Measurements from ENCODE around the gene YY1.
"Not testable (repeated sequence)": the region's sequence is repeated elsewhere in the genome, so short reads cannot be mapped to it uniquely, and the experiment has no call there.

YY1 gene

GRCh38 chr14:100281286-100282082, 42.5 kb downstream of the YY1 start:
- TF ChIP-seq, protein P1, sequence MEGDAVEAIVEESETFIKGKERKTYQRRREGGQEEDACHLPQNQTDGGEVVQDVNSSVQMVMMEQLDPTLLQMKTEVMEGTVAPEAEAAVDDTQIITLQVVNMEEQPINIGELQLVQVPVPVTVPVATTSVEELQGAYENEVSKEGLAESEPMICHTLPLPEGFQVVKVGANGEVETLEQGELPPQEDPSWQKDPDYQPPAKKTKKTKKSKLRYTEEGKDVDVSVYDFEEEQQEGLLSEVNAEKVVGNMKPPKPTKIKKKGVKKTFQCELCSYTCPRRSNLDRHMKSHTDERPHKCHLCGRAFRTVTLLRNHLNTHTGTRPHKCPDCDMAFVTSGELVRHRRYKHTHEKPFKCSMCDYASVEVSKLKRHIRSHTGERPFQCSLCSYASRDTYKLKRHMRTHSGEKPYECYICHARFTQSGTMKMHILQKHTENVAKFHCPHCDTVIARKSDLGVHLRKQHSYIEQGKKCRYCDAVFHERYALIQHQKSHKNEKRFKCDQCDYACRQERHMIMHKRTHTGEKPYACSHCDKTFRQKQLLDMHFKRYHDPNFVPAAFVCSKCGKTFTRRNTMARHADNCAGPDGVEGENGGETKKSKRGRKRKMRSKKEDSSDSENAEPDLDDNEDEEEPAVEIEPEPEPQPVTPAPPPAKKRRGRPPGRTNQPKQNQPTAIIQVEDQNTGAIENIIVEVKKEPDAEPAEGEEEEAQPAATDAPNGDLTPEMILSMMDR (IDR thresholded peaks at IDR 0.05; ENCODE audit: insufficient read depth, low read length, poor library complexity, severe bottlenecking) = no peak
- peaks cover 8% of the 10 kb centered on the region for H3K36me3 ChIP-seq (ENCODE audit: control insufficient read depth, insufficient read depth, low read length)
- no peaks in the 10 kb centered on the region for H3K27me3 ChIP-seq (replicated peaks; ENCODE audit: control insufficient read depth, insufficient read depth, low read length)
- H3K4me3 ChIP-seq (replicated peaks; ENCODE audit: low read depth, low read length) = no peak overlapping the region
- DNase-seq (ENCODE audit: extremely low read depth, insufficient read length) = no peak

DNA sequence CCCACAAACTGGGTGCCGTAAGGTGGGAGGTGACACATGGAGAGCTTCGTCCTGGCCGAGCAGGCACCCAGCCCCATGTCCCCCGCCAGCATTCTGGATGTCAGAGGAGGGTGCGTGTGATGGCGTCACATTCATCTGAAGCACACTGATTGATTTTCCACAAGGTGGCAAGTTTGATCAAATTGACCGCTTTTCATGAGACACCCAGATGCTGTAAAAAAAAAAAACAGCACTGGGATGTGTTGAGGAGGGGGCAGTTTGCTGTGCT, 43.1 kb downstream of the YY1 start:
- Histone ChIP-seq H3K36me3 (ENCODE audit: control insufficient read depth, insufficient read depth, low read length) (peaks cover 7% of the 10 kb centered on the region), H3K4me3 (replicated peaks; ENCODE audit: low read depth, low read length) (no peak overlapping the region), H3K27me3 (replicated peaks; ENCODE audit: control insufficient read depth, insufficient read depth, low read length) (no peaks in the 10 kb centered on the region)
- TF ChIP-seq, protein P1 (IDR thresholded peaks at IDR 0.05; ENCODE audit: insufficient read depth, low read length, poor library complexity, severe bottlenecking) = no peak
- DNase-seq (ENCODE audit: extremely low read depth, insufficient read length) = no peak

DNA sequence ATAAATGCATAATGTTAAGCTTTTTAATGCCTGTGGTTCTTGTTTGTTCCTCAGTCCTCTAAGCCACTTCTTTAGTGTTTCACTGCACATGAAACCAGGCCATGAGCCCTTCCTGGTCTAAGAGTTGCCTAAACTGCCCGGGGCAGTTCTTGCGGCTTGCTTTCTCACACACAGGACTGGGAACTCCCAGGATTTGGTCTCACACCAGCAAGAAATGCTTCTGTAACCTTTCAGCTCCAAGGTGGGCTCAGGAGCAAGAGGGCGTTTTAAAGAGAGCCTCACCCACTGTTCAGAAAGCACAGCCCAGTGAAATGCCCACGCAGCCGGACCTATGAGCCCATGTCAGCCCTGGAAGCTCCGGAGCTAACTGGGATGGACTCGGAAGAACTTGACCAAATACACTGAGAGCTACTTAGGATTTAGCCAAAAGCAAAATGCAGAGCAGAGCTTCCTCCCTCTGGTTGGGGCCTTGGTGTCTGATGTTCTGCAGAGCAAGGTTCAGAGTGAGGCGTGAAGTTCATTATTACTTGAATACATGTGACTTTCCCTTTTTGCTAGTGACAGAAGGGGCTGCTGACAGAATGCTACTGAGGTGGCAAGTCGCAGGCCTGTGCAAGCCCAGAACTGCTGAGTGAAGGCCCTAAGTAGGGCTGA, 43.9 kb downstream of the YY1 start:
- DNase-seq (ENCODE audit: extremely low read depth, insufficient read length) = no peak
- H3K36me3 ChIP-seq (ENCODE audit: control insufficient read depth, insufficient read depth, low read length) = peaks cover 5% of the 10 kb centered on the region

DNA sequence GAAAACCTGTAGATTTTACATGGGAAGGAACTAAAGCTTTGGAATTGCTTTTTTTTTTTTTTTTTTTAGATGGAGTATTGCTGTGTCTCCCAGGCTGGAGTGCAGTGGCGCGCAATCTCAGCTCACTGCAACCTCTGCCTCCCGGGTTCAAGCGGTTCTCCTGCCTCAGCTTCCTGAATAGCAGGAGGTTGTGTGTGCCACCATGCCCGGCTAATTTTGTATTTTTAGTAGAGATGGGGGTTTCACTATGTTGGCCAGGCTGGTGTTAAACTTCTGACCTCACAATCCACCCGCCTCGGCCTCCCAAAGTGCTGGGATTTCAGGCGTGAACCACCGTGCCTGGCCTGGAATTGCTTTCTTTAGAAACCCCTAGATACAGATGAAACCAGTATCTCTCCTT, 44.5 kb downstream of the YY1 start:
- DNase-seq (ENCODE audit: extremely low read depth, insufficient read length); H3K36me3 ChIP-seq (ENCODE audit: control insufficient read depth, insufficient read depth, low read length); H3K27me3 ChIP-seq (replicated peaks; ENCODE audit: control insufficient read depth, insufficient read depth, low read length); H3K4me3 ChIP-seq (replicated peaks; ENCODE audit: low read depth, low read length): not testable (repeated sequence)

More for the DNA sequence above, 43.9 kb downstream of the YY1 start:
- Histone ChIP-seq H3K27me3 (replicated peaks; ENCODE audit: control insufficient read depth, insufficient read depth, low read length) (no peaks in the 10 kb centered on the region), H3K4me3 (replicated peaks; ENCODE audit: low read depth, low read length) (no peak overlapping the region)
- TF ChIP-seq, protein P1 (IDR thresholded peaks at IDR 0.05; ENCODE audit: insufficient read depth, low read length, poor library complexity, severe bottlenecking) = no peak

DNA sequence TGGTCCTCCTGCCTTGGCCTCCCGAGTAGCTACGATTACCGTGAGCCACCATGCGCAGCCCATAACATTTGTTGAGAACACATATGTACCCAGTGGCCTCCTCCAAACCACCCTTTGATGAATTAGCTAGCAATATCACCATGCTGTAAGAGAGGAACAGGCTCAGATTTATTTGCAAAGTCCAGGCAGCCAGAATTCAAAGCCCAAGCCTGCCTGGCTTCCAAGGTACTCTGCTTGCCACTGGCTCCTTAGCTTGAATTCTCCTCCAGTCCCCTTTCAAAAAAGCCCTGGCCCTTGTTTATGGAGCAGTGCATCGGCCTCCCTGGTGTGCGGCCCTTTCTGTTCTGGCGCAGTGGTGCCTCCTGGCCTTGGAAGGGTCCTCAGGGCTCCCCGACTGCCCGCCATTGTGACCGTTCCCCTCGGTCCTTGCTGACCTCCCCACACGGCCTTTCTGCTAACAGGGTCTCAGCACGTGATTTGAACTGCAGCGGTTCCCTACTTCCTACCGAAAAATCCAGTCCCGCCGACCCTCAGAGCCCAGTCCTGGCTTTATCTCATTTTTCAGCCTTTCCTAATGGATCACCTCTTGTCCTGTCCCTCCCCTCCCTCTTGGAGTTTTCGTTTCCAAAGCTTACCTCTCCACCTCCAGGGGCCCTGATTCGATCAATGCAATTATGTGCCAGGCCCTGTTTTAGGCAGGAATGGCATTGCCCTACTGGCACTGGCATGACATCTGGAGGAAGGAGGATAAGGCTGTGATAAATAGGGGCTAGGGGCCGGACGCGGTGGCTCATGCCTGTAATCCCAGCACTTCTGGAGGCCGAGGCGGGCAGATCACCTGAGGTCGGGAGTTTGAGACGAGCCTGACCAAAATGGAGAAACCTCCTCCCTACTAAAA, 45.3 kb downstream of the YY1 start:
- no peaks in the 10 kb centered on the region for H3K27me3 ChIP-seq (replicated peaks; ENCODE audit: control insufficient read depth, insufficient read depth, low read length)
- H3K36me3 ChIP-seq (ENCODE audit: control insufficient read depth, insufficient read depth, low read length) = peaks cover 5% of the 10 kb centered on the region
- TF ChIP-seq, protein P1 (IDR thresholded peaks at IDR 0.05; ENCODE audit: insufficient read depth, low read length, poor library complexity, severe bottlenecking) = no peak
- H3K4me3 ChIP-seq (replicated peaks; ENCODE audit: low read depth, low read length) = no peak overlapping the region
- no peak for DNase-seq (ENCODE audit: extremely low read depth, insufficient read length)

Measured in GM06990 (cell line).